Tibial artery (tissue), 4 donors: ENCODE data around the gene MRPL48.

Experiments
- DNase-seq, 2 donors: peaks; one replicate each; pipeline ENCODE4 v3.0.0-alpha.2; 2019
- H3K27ac ChIP-seq, 2 donors: fragments of 200-600 bp; sonication (generic) in 1 of 2; 1 replicate in 1 of 2; 2 replicates in 1 of 2; pipeline ENCODE4 v1.5.1; 2018 to 2019; ENCODE audit warnings: mild to moderate bottlenecking in 1 of 2
- H3K27me3 ChIP-seq, 2 donors: fragments of 200-600 bp; sonication (generic) in 1 of 2; one replicate each; pipeline versions ENCODE4 v1.5.1 to v1.6.0; 2016 to 2019
- H3K36me3 ChIP-seq, 3 donors: fragments of 200-600 bp; sonication (generic) in 2 of 3; one replicate each; pipeline ENCODE4 v1.5.1; 2016 to 2019; ENCODE audit warnings: mild to moderate bottlenecking in 2 of 3
- H3K4me1 ChIP-seq, 4 donors: fragments of 200-600 bp; sonication (generic) in 2 of 4; 1 replicate in 3 of 4; 2 replicates in 1 of 4; pipeline ENCODE4 v1.5.1; 2016 to 2019
- H3K4me3 ChIP-seq, 2 donors: fragments of 200-600 bp; sonication (generic) in 1 of 2; 1 replicate in 1 of 2; 2 replicates in 1 of 2; pipeline ENCODE4 v1.5.1; 2018 to 2019; ENCODE audit warnings: mild to moderate bottlenecking in 2 of 2
- H3K9me3 ChIP-seq, 3 donors: fragments of 200-600 bp; sonication (generic) in 1 of 3; one replicate each; pipeline ENCODE4 v1.5.1; 2016 to 2019
- CTCF ChIP-seq, 2 experiments: fragments of 200-600 bp in 1 of 2; fragments of 450-650 bp in 1 of 2; IDR thresholded peaks; one replicate each; pipeline ENCODE4 v1.5.1; 2017 to 2019; ENCODE audit warnings: antibody characterized with exemption in 2 of 2, mild to moderate bottlenecking in 1 of 2, moderate library complexity in 1 of 2
- intact Hi-C: fragments of 100-400 bp; cut with DNase I; formaldehyde crosslinking; loops from one replicate; pipeline ENCODE4 v1.15.0; 2023; ENCODE audit warnings: low total_unique reads

MRPL48 gene

DNA sequence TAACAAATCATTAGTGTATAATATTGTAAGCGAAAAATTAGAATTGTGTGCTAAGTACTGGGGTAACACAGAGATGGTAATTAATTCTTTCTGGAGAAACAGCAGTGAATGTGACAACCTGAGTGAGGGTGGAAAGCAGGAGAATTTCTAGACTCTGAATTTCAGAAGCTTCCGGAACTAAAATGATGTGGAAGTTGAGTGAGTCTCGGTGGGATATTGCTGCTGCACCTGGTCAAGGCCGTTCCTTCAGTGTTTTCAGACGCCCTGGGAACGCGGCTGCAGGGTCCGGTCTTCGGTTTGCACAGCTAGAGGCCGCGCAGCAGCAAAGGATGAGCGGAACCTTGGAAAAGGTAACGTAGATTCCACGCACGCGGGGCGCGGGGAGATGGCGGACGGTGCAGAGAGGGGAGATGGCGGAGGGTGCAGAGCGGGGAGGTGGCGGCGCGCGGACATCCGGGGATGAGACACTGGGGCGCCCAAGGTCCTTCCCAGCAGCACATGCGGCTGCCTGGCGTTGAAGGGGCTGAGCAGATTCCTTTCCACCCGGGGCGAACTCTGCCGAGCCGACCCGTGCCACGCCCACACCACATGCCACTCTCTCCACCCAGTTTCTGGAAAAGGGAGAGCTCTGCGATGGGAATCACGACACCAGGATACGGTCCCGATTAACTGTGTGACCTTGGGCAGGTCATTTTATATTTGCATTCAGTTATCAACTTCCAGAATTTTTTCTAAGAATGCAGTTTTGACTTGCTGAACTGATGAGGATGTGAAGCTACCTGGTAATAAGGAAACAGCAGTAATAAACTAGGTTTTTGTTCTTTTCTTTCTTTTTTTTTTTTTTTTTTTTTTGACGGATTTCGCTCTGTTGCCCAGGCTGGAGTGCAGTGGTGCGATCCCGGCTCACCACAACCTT lies at the start of gene MRPL48:
Gene MRPL48, plus strand, starts transcription at position 232 of the 916 bp plus-strand sequence. Its CDS starts 98 bp downstream, at position 330.
- DNase-seq = peak; percentile 86 to 93
- no peak for TF ChIP-seq CTCF (IDR thresholded peaks at IDR 0.05)
- peaks cover 0 to 16% (median 7%) of the 10 kb centered on the region in 4 donors for H3K4me1 ChIP-seq
- H3K27me3 ChIP-seq = no peaks in the 10 kb centered on the region
- no peaks in the 10 kb centered on the region for H3K36me3 ChIP-seq
- intact Hi-C loops = loop anchor here (5.0 kb wide), 1 partner anchor 89 kb away; the partner anchor contains the start of genes COA4 and PAAF1
- H3K27ac ChIP-seq = peak within 1 kb of the TSS; percentile 76 to 80
- no peaks in the 10 kb centered on the region for H3K9me3 ChIP-seq
- peak within 1 kb of the TSS; percentile 67 for H3K4me3 ChIP-seq

DNA sequence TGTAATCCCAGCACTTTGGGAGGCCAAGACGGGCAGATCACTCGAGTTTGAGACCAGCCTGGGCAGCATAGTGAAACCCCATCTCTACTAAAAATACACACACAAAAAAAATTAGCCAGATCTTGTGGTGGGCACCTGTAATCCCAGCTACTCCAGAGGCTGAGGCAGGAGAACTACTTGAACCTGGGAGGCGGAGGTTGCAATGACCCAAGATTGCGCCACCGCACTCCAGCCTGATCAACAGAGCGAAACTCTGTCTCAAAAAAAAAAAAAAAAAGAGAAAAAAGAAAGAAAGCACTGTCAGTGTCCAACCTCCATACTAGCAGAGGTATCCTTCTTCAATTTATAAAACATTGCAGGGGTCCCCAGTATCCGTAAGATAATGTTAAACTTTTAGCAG lies 44.6 kb upstream of the MRPL48 start:
- intact Hi-C loops = no loop called here
- H3K36me3 ChIP-seq = no peaks in the 10 kb centered on the region
- TF ChIP-seq CTCF (IDR thresholded peaks at IDR 0.05) = no peak

DNA sequence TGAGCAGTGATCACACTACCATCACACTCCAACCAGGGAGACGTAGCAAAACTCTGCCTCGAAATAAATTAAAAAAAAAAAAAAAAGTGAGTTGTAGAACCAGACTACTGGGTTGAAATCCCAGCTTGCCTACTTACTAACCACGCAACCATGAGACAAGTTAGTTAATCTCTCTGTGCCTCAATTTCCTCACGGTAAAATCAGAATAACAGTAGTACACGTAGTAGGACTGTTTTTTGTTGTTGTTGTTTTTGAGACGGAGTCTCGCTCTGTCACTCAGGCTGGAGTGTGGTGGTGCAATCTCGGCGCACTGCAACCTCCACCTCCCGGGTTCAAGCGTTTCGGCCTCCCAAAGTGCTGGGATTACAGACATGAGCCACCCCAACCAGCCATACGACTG lies 41.0 kb upstream of the MRPL48 start:
- Histone ChIP-seq H3K27me3 (no peaks in the 10 kb centered on the region), H3K36me3 (no peaks in the 10 kb centered on the region), H3K4me3 (no peak overlapping the region), H3K4me1 (peaks cover 0 to 70% (median 23%) of the 10 kb centered on the region in 4 donors), H3K9me3 (no peaks in the 10 kb centered on the region), H3K27ac (no peak overlapping the region)
- no peak for TF ChIP-seq CTCF (IDR thresholded peaks at IDR 0.05)
- intact Hi-C loops = no loop called here
- no peak for DNase-seq

More for the DNA sequence above, 44.6 kb upstream of the MRPL48 start:
- DNase-seq = no peak
- H3K27ac ChIP-seq = no peak overlapping the region
- H3K4me3 ChIP-seq = no peak overlapping the region
- no peaks in the 10 kb centered on the region for H3K9me3 ChIP-seq
- no peaks in the 10 kb centered on the region for H3K27me3 ChIP-seq
- peaks cover 0 to 48% (median 13%) of the 10 kb centered on the region in 4 donors for H3K4me1 ChIP-seq

DNA sequence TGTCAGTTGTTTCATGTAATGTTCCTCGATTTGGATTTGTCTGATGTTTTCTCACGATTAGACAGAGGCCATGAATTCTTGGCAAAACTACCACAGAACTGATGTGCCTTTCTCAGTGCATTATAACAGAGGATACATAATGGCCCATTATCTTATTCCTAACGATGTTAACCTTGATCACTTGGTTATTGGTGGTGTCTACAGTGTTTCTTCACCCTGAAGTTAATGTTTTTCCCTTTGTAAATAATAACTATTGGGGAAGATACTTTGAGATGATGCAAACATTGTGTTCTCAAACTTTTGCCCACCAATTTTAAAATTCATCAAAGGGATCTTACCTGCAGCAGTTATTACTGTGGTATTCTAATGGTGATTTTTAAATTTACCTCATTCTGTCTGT lies 39.9 kb upstream of the MRPL48 start:
- DNase-seq = no peak
- intact Hi-C loops = no loop called here
- H3K27me3 ChIP-seq = no peaks in the 10 kb centered on the region
- H3K4me1 ChIP-seq = peaks cover 0 to 74% (median 30%) of the 10 kb centered on the region in 4 donors
- no peaks in the 10 kb centered on the region for H3K9me3 ChIP-seq
- no peak overlapping the region for H3K27ac ChIP-seq
- H3K4me3 ChIP-seq = no peak overlapping the region
- TF ChIP-seq CTCF (IDR thresholded peaks at IDR 0.05) = no peak
- no peaks in the 10 kb centered on the region for H3K36me3 ChIP-seq

DNA sequence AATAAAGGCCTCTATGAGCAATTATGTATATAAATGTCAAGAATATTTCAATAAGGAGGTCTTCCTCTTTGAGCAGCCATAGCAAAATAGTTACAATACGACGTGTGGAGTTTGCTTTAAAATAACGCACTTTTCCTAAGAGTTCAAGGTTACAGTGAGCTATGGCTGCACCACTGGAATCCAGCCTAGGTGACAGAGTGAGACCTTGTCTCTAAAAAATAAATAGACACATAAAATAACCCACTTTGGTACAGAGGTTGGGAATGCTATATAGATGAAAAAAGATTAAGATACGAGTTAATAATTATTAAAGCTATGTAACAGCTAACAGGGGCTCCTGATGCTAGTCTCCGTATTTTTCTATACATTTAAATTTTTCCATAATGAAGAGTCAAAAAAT lies 39.4 kb upstream of the MRPL48 start:
- Histone ChIP-seq H3K4me3 (no peak overlapping the region), H3K27me3 (no peaks in the 10 kb centered on the region), H3K27ac (no peak overlapping the region), H3K4me1 (peaks cover 0 to 74% (median 34%) of the 10 kb centered on the region in 4 donors), H3K9me3 (no peaks in the 10 kb centered on the region), H3K36me3 (no peaks in the 10 kb centered on the region)
- DNase-seq = no peak
- intact Hi-C loops = no loop called here
- TF ChIP-seq CTCF (IDR thresholded peaks at IDR 0.05) = no peak
